ENCODE measurements around the gene C13orf46. TPM values are rescaled to one million over a fixed set of nuclear protein-coding genes. Genes with fewer than 3 reads are reported as not detected.

The C13orf46 gene
- polyA plus RNA-seq, 1 experiment: 0.35 TPM

- POLR2A ChIA-PET: interaction anchor here (1.1 kb wide), 1 partner anchor 8 kb away, joined by 3 read pairs; no protein-coding TSS in a partner anchor
- H3K4me3 ChIP-seq (ENCODE audit: low read depth, low read length): no peak overlapping the region
- CTCF ChIA-PET: no interaction called here
- DNase-seq (ENCODE audit: low read depth, low spot score): peak; percentile 10
- H3K27me3 ChIP-seq (ENCODE audit: control insufficient read depth, insufficient read depth, low read length): no peaks in the 10 kb centered on the region
- no peak overlapping the region for H3K27ac ChIP-seq (ENCODE audit: low read depth, low read length)
- H3K9me3 ChIP-seq (ENCODE audit: control insufficient read depth, insufficient read depth, low read length): no peaks in the 10 kb centered on the region; the same call in 1 of the 2 replicates
- TF ChIP-seq CTCF (IDR thresholded peaks at IDR 0.05; ENCODE audit: low read depth, low read length): peak; percentile 44
Observed at GRCh38 chr13:114017028-114017630, 43.3 kb upstream of the C13orf46 start.

GRCh38 chr13:114016321-114017027 lies 42.6 kb upstream of the C13orf46 start:
- no peak for DNase-seq (ENCODE audit: low read depth, low spot score)
- Histone ChIP-seq H3K27ac (ENCODE audit: low read depth, low read length) (no peak overlapping the region), H3K4me3 (ENCODE audit: low read depth, low read length) (no peak overlapping the region), H3K9me3 (ENCODE audit: control insufficient read depth, insufficient read depth, low read length) (no peaks in the 10 kb centered on the region; the same call in 1 of the 2 replicates), H3K27me3 (ENCODE audit: control insufficient read depth, insufficient read depth, low read length) (no peaks in the 10 kb centered on the region)
- CTCF ChIA-PET: interaction anchor here (0.7 kb wide), 1 partner anchor 10 kb away, joined by 3 read pairs; no protein-coding TSS in a partner anchor
- POLR2A ChIA-PET: interaction anchor here (1.1 kb wide), 1 partner anchor 9 kb away, joined by 3 read pairs; no protein-coding TSS in a partner anchor
- no peak for TF ChIP-seq CTCF (IDR thresholded peaks at IDR 0.05; ENCODE audit: low read depth, low read length)

GRCh38 chr13:114015969-114016295 lies 42.1 kb upstream of the C13orf46 start:
- ChIA-PET POLR2A (no interaction called here), CTCF (interaction anchor here (0.7 kb wide), 1 partner anchor 10 kb away, joined by 3 read pairs; no protein-coding TSS in a partner anchor)
- no peaks in the 10 kb centered on the region; the same call in 1 of the 2 replicates for H3K9me3 ChIP-seq (ENCODE audit: control insufficient read depth, insufficient read depth, low read length)
- H3K27me3 ChIP-seq (ENCODE audit: control insufficient read depth, insufficient read depth, low read length): no peaks in the 10 kb centered on the region
- DNase-seq (ENCODE audit: low read depth, low spot score): no peak
- no peak overlapping the region for H3K27ac ChIP-seq (ENCODE audit: low read depth, low read length)
- no peak overlapping the region for H3K4me3 ChIP-seq (ENCODE audit: low read depth, low read length)
- TF ChIP-seq CTCF (IDR thresholded peaks at IDR 0.05; ENCODE audit: low read depth, low read length): no peak

- TF ChIP-seq CTCF (IDR thresholded peaks at IDR 0.05; ENCODE audit: low read depth, low read length): no peak
- POLR2A ChIA-PET: interaction anchor here (0.6 kb wide), 1 partner anchor 189 kb away, joined by 4 read pairs; no protein-coding TSS in a partner anchor
- no peak overlapping the region for H3K4me3 ChIP-seq (ENCODE audit: low read depth, low read length)
- H3K27ac ChIP-seq (ENCODE audit: low read depth, low read length): no peak overlapping the region
- H3K27me3 ChIP-seq (ENCODE audit: control insufficient read depth, insufficient read depth, low read length): no peaks in the 10 kb centered on the region
- no peak for DNase-seq (ENCODE audit: low read depth, low spot score)
- H3K9me3 ChIP-seq (ENCODE audit: control insufficient read depth, insufficient read depth, low read length): no peaks in the 10 kb centered on the region; the same call in 1 of the 2 replicates
- CTCF ChIA-PET: interaction anchor here (0.7 kb wide), 1 partner anchor 11 kb away, joined by 3 read pairs; no protein-coding TSS in a partner anchor
Observed at GRCh38 chr13:114015111-114015968, 41.5 kb upstream of the C13orf46 start.

Data from AG04450 (cell line).